Small intestine (tissue), 7 donors: Measurements from ENCODE around the gene NDST3. TPM values are rescaled to one million over a fixed set of nuclear protein-coding genes. Genes with fewer than 3 reads are reported as not detected.

Experiments used
- DNase-seq, 2 donors: peaks; one replicate each; pipeline versions ENCODE4 v3.0.0 to v3.0.0-alpha.2; 2013
- FAIRE-seq: peaks from 2 replicates; lab custom pipeline; 2012; peaks lifted over from hg19 to GRCh38; lab: Jason Lieb, UNC
- H3K27ac ChIP-seq, 3 donors: one replicate each; pipeline ENCODE4 v1.5.1; 2013; ENCODE audit warnings: low read length in 2 of 3, mild to moderate bottlenecking in 2 of 3, control low read depth in 1 of 3, inconsistent platforms in 1 of 3, low read depth in 1 of 3, moderate library complexity in 1 of 3
- H3K27me3 ChIP-seq, 3 donors: one replicate each; pipeline ENCODE4 v1.6.1; 2013; ENCODE audit warnings: low read length in 3 of 3, inconsistent platforms in 1 of 3; ENCODE audit not compliant: control insufficient read depth in 3 of 3, insufficient read depth in 3 of 3
- H3K36me3 ChIP-seq, 3 donors: one replicate each; pipeline ENCODE4 v1.6.1; 2013; ENCODE audit warnings: low read length in 3 of 3, inconsistent platforms in 1 of 3, low read depth in 1 of 3, mild to moderate bottlenecking in 1 of 3, moderate library complexity in 1 of 3; ENCODE audit not compliant: control insufficient read depth in 3 of 3, insufficient read depth in 2 of 3
- H3K4me1 ChIP-seq, 3 donors: one replicate each; pipeline ENCODE4 v1.6.1; 2013; ENCODE audit warnings: low read length in 2 of 3, inconsistent platforms in 1 of 3, low read depth in 1 of 3, mild to moderate bottlenecking in 1 of 3, moderate library complexity in 1 of 3; ENCODE audit not compliant: control insufficient read depth in 3 of 3, insufficient read depth in 2 of 3
- H3K4me3 ChIP-seq, 3 donors: one replicate each; pipeline ENCODE4 v1.5.1; 2013; ENCODE audit warnings: low read length in 3 of 3, control low read depth in 1 of 3, inconsistent platforms in 1 of 3, low read depth in 1 of 3, mild to moderate bottlenecking in 1 of 3, moderate library complexity in 1 of 3
- H3K9me3 ChIP-seq, 2 donors: one replicate each; pipeline ENCODE4 v1.6.1; 2013; ENCODE audit warnings: low read depth in 1 of 2, low read length in 1 of 2; ENCODE audit not compliant: control insufficient read depth in 2 of 2, insufficient read depth in 1 of 2
- WGBS, 3 donors: extraction: QIAGEN DNeasy Blood & Tissue Kit; methylation state at CpG; one replicate each; pipeline ENCODE4 v1.1.7; 2013; 5-methylcytosine and 5-hydroxymethylcytosine counted together
- polyA plus RNA-seq, 4 donors: library from polyadenylated mRNA; stranded (reverse) in 3 of 4; unstranded in 1 of 4; fragments of 200-250 nt in 3 of 4; fragments of 120-200 nt in 1 of 4; gene quantifications; one replicate each; pipeline versions ENCODE4 v1.2.1 to v1.2.3, GENCODE V29; 2013
- donor health status: healthy with polysubstance abuse.
- donor health status: control.
- donor health status: control.
- donor health status: Bipolar disorder and iron deficiency.
- donor health status: healthy.

NDST3 gene
- polyA plus RNA-seq, 4 donors = 0.07 to 0.77 TPM; not detected in 2

DNA sequence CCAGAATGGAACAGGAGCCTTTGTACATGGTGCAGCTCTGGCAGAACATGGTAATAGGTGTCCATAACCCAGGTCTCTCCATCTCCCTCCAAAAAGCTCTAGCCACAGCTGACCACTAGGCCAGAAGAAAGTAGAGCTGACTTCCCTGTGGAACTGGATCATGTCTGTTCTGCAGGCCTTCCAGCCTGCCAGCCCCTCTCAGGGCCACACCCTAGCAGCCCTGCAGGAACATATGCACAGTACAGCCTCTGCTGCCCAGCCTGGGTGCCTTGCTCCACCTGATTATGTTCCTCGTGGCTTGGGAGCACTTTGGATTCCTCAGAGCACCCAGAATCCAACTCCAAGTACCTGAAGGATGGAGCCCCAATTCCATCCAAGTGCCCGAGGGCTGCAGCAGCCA lies 12.0 kb downstream of the NDST3 start:
- H3K9me3 ChIP-seq = peaks cover 0 to 17% of the 10 kb centered on the region in 2 donors
- no peak for DNase-seq
- WGBS, 3 donors = 48 to 62% (median 57%) methylated on average over 2 of the region's 2 CpGs

DNA sequence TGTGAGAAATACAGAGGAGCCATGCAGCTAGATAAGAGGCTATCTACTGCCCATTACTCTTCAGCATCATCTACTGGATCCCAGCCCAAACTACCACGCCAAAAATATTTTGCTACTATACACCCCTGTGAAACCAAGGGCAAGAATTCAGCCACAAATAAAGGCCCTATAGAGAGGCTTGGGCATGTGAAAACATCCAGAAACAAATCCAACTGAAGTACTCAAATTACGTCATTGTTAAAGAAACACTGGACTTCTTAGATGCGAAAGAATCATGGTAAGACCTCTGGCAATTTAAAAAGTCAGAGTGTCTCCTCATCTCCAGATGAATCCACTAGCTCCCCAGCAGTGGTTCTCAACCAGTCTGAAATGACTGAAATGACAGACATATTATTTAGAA lies 12.8 kb downstream of the NDST3 start:
- Histone ChIP-seq H3K36me3 (no peaks in the 10 kb centered on the region), H3K9me3 (peaks cover 0 to 17% of the 10 kb centered on the region in 2 donors), H3K27ac (no peak overlapping the region), H3K27me3 (no peaks in the 10 kb centered on the region), H3K4me1 (no peaks in the 10 kb centered on the region), H3K4me3 (no peak overlapping the region)
- WGBS, 3 donors = 93 to 96% (median 95%) methylated on average over 3 of the region's 3 CpGs
- FAIRE-seq (no peak), DNase-seq (no peak)

More for the DNA sequence above, 12.0 kb downstream of the NDST3 start:
- Histone ChIP-seq H3K4me3 (no peak overlapping the region), H3K4me1 (no peaks in the 10 kb centered on the region), H3K36me3 (no peaks in the 10 kb centered on the region), H3K27ac (no peak overlapping the region), H3K27me3 (no peaks in the 10 kb centered on the region)
- FAIRE-seq = no peak

DNA sequence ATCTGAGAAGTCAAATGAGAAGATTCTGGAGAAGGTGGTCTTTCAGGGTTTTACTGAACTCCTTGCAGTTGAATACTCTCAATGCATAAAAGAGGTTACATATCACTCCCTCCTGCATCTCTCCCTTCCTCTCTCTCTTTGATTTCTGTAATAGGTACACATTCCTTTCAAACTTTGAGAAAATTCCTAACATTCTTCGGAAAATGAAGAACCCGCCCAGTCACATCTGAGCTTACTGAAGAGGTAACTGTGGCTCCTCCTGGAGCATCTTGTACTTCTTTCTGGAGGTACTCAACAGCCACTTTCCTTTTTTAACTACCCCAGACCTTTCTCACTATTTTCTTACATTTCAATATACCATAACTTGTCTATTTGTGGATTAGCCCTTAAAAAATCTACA lies 24.7 kb downstream of the NDST3 start:
- 82 to 95% (median 94%) methylated on average over 2 of the region's 2 CpGs for WGBS, 3 donors

DNA sequence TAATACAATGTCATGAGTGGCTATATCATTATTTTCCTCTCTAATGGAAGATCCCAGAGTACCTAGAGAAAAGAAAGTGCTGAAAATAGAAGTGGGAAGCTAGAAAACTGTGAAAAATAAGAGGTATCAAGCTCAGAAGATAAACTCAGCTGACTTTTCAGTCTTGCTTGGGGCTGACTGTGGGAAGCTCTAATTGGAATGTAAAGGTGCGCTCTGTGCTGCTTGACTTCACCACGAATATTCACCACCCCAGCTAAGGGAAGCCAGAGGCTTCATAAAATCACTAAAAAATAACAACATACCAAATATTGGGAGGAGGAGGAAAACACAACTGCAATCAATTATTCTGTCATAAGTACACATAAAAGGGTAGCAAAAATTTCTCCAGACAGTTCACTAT lies 25.1 kb downstream of the NDST3 start:
- H3K9me3 ChIP-seq = no peaks in the 10 kb centered on the region
- 86 to 89% (median 86%) methylated on average over 2 of the region's 2 CpGs for WGBS, 3 donors
- FAIRE-seq = no peak
- no peaks in the 10 kb centered on the region for H3K36me3 ChIP-seq
- DNase-seq = no peak
- no peaks in the 10 kb centered on the region for H3K27me3 ChIP-seq
- no peaks in the 10 kb centered on the region for H3K4me1 ChIP-seq
- H3K27ac ChIP-seq = no peak overlapping the region
- no peak overlapping the region for H3K4me3 ChIP-seq

More for the DNA sequence above, 24.7 kb downstream of the NDST3 start:
- Histone ChIP-seq H3K9me3 (no peaks in the 10 kb centered on the region), H3K27me3 (no peaks in the 10 kb centered on the region), H3K27ac (no peak overlapping the region), H3K4me3 (no peak overlapping the region), H3K36me3 (no peaks in the 10 kb centered on the region), H3K4me1 (no peaks in the 10 kb centered on the region)
- DNase-seq (no peak), FAIRE-seq (no peak)

- H3K4me3 ChIP-seq = no peak overlapping the region
- H3K4me1 ChIP-seq = no peaks in the 10 kb centered on the region
- FAIRE-seq (no peak), DNase-seq (peak in 1 of 2 donors; percentile 16)
- no peaks in the 10 kb centered on the region for H3K27me3 ChIP-seq
- H3K27ac ChIP-seq = no peak overlapping the region
- no peaks in the 10 kb centered on the region for H3K36me3 ChIP-seq
- peaks cover 0 to 13% of the 10 kb centered on the region in 2 donors for H3K9me3 ChIP-seq
- WGBS, 3 donors = 46 to 63% (median 47%) methylated on average over 8 of the region's 8 CpGs
Measured at GRCh38 chr4:118076958-118077766, 42.9 kb downstream of the NDST3 start.

- Histone ChIP-seq H3K27me3 (no peaks in the 10 kb centered on the region), H3K9me3 (peaks cover 0 to 13% of the 10 kb centered on the region in 2 donors), H3K27ac (no peak overlapping the region), H3K4me3 (no peak overlapping the region), H3K4me1 (no peaks in the 10 kb centered on the region), H3K36me3 (no peaks in the 10 kb centered on the region)
- WGBS, 3 donors = 78 to 86% (median 84%) methylated on average over 3 of the region's 3 CpGs
- FAIRE-seq = no peak
- no peak for DNase-seq
Measured at GRCh38 chr4:118077767-118078105, 43.5 kb downstream of the NDST3 start.

DNA sequence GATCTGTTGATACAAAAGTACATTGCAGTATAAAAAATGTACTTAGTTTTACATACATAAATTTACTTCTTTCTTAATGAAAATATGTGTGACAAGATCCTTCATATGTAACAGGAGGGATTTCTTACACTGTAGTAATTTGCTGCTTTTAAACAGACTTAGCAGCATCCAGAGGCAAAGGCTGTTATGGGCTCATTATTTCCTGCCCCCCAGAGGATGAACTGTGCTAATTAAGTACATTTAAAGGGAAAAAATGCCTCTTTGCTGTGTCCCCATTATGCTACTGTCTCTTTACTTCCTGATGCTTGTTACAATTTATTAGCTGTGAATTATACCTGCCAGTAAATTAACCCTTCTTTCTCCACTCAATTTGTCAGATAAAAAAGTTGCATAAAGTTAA lies 47.1 kb downstream of the NDST3 start:
- no peak for DNase-seq
- H3K9me3 ChIP-seq = peaks cover 0 to 11% of the 10 kb centered on the region in 2 donors
- no peak for FAIRE-seq
- no peaks in the 10 kb centered on the region for H3K27me3 ChIP-seq
- no peaks in the 10 kb centered on the region for H3K36me3 ChIP-seq
- no peak overlapping the region for H3K4me3 ChIP-seq
- H3K27ac ChIP-seq = no peak overlapping the region
- no peaks in the 10 kb centered on the region for H3K4me1 ChIP-seq

DNA sequence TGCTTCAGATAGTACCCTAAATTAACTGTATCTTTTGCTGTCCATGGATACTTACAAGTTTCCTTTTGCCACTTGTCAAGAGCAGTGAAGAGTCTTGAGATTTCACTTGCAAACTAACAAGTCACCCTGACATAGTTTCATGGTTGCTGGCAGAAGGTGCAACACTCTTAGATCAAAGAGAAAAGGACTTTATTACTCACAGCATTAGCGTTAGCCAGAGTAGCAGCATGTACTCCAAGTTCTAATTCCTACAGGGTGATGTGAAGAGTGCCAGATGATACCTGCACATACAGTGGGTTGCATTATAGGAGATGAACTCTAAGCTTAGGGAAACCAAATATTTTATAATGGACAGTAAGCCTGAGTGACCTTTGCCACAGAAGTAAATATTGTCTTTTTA lies 47.9 kb downstream of the NDST3 start:
- Histone ChIP-seq H3K27ac (no peak overlapping the region), H3K9me3 (peaks cover 0 to 8% of the 10 kb centered on the region in 2 donors), H3K36me3 (no peaks in the 10 kb centered on the region), H3K27me3 (no peaks in the 10 kb centered on the region), H3K4me3 (no peak overlapping the region), H3K4me1 (no peaks in the 10 kb centered on the region)
- WGBS, 3 donors = 57 to 76% (median 74%) methylated on average over 1 of the region's 1 CpG
- DNase-seq (no peak), FAIRE-seq (no peak)

- Histone ChIP-seq H3K4me3 (no peak overlapping the region), H3K36me3 (no peaks in the 10 kb centered on the region)
- no peak for FAIRE-seq
Measured at GRCh38 chr4:118085700-118086099, 51.4 kb downstream of the NDST3 start.

More at GRCh38 chr4:118085700-118086099, 51.4 kb downstream of the NDST3 start:
- Histone ChIP-seq H3K27ac (no peak overlapping the region), H3K9me3 (no peaks in the 10 kb centered on the region), H3K4me1 (no peaks in the 10 kb centered on the region), H3K27me3 (no peaks in the 10 kb centered on the region)
- DNase-seq = no peak
- 90 to 94% (median 90%) methylated on average over 4 of the region's 4 CpGs for WGBS, 3 donors
